Activated T-helper 1 cell treated with anti-CD3 and anti-CD28 coated beads, Interleukin-2, amount 50 U/mL, for 16 hours (primary cell): ENCODE results near the gene GBX1.

ENCODE experiments used
- DNase-seq, 2 donors: peaks; one replicate each; pipeline ENCODE4 v3.0.0-alpha.2; 2020; ENCODE audit warnings: low read depth in 1 of 2, low spot score in 1 of 2

The GBX1 gene

DNA sequence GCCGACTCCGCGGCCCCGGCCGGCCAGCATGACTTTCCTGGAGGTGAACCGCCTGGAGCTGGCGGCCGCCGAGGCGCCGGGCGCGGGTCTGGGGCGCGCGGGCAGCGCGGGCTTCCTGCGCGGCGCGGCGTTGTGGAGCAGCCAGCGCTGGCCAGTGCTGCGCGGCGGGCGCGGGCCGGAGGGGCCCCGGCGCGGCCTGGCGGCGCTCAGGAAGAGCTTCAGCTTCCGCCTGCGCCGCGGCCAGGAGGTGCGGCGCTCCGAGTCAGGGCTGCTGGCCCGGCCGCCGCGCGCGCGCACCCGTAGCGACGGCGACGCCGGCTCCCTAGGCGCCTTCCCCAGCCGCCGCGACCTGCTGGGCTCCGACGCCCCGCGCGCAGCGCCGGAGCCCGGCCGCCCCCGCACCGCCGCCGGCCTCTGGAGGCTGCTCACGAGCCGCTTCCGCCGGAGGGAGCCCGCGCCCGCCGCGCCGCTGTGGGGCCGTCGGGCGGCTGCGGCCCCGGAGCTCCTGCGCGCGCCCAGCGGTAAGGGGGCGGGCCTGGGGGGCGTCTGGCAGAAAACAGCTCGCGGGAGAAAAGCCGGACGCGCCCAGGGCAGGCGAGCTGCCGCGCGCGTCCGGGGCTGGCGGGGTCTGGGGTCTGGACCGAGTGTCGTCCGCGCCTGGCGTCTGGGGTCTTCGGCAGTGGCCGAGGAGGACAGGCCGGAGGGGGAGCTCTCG is 52.2 kb downstream of the GBX1 start:
- no peak for DNase-seq

DNA sequence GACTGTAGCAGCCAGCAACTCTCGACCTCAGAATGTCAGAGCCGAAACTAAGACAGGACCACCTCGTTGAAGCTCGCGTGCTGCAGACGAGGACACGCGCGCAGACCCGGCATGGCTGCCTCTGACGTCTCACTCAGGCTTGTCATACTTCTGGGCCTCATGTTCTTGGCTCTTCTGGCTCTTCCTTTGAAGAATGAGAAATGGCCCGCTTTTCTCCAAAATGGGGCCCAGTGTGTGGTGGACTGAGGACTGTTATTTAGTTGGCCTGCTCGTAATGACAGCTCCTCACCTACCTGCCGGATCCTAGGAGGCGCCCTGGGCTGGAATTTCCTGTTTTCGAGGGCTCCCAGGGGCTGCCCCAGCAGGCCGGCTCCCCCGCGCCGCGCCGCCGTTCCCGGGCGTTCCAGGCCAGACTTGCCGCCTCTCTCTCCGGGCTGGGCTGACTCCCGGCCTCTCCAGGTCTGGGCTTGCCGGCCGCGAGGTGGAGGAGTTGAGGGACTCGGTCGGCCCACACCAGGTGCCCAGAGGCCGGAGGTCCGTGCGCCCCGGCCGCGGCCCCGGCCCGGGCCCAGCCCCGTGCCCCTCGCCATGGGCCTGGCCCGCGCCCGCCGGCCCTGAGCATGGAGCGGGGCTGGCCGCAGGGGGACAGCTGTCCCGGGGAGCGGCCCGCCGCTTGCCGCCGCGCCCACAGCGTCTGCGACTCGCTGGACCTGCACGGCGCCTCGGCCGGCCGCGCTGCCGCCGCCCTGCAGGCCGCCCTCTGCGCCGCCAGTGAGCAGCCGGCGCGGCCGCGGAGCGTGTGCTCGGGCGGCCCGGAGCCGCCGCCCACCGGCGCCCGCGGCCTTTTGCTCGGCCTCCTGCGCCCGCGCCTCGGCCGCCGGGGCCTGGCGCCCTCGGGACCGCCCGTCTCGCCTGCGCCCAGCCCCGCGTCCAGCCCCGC is 53.1 kb downstream of the GBX1 start:
- DNase-seq, result no peak

DNA sequence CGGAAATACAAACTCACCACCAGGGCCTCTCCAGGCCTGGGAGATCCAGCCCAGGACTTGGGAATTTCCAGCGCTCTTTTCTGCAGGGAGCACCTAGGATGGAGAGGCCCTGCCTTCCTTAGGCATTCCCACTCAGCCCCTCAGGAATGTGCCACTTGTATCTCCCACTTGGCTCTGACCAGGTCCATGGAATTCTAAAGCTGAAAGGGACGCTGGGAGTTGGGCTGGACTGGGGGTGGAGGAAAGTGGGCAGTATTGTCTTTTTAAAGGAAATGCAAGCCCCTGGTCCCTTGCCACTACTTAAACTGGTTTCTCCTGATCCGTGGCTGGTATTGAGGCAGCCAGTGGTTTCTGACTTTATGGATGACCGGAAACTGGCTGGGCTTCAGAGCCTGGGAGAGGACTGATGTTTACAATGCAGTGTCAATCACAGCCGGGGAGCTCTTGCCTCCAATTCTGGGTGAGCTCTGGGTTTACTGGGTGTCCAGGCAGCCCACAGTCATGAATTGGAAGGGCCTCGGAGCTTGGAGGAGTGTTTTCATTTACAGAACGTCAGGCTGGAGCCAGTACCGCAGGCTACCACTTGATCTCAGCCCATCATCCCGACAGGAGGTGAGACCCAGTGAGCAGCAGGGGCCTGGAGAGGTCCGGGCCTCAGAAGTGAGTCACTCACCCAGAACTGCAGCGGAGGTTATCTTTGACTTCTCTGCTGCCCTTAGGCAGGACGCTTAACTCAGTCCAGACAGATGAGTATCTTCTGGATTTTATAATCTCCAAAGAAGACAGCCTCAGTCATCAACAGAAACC is 53.9 kb downstream of the GBX1 start:
- DNase-seq, result no peak

DNA sequence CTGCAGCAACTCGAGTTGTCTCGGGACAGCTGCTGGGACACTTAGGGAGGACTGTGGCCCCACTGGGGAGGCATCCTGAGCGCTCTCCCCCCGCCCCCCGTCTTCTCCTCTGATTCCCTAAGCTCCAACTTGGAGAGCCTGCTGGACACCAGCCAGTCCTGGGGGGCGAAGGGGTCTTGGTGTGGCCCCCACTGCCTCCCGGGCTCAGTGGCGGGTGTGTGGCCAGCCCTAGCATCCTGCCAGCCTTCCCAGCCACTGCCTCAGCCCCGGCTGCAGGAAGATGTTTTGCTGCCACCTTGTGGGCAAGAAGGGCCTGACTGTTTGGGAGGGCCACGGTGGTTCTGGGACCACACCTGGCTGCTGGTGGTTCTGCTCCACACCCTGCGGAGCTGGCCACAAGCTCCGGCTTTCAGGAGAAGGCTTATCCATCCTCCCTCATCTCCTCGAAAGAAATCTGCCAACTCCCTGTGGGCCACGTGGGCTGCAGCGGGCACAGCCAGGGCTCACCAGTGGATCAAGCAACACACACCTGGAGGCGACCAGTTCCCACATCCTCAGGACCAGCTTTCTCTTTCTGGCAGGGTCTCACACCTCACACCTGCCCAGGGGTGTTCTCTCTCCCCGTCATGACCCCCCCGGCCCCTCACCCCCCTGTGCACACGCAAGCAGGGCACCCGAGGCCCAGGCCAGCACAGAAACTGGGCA is 56.4 kb downstream of the GBX1 start:
- peak; percentile 54 to 57 for DNase-seq

DNA sequence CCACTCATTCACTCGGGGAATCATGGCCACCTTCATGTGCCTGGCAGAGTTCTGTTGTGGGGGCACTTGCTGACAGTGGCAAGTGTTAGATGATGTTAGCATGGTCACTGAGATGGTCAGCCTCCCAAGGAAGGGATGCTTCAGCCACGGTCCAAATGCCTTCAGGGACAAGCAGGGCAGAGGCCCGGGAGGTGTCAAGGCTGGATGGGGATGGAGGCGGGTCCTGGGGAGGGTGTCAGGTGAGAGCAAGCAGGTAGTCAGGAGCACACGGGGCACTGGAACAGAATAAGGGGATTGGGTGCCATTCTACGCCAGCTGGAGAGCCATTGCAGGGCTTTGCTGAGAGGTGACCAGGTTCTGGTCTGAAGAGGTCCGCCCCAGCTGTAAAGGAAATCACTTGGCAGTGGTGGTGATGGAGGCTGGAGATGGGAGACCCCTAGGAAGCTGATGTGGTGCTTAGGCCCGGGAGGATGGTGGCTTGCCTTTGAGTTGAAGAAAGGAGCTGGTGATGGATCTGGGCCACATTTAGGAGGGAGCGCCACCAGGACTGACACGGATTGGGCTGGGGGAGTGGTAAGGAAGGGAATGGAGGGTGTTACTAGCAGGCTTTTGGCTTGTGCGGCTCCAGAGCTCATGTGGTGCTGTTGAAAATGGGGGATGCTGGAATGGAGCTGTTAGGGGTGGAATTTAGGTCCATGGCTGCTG is 57.1 kb downstream of the GBX1 start:
- DNase-seq, result no peak

DNA sequence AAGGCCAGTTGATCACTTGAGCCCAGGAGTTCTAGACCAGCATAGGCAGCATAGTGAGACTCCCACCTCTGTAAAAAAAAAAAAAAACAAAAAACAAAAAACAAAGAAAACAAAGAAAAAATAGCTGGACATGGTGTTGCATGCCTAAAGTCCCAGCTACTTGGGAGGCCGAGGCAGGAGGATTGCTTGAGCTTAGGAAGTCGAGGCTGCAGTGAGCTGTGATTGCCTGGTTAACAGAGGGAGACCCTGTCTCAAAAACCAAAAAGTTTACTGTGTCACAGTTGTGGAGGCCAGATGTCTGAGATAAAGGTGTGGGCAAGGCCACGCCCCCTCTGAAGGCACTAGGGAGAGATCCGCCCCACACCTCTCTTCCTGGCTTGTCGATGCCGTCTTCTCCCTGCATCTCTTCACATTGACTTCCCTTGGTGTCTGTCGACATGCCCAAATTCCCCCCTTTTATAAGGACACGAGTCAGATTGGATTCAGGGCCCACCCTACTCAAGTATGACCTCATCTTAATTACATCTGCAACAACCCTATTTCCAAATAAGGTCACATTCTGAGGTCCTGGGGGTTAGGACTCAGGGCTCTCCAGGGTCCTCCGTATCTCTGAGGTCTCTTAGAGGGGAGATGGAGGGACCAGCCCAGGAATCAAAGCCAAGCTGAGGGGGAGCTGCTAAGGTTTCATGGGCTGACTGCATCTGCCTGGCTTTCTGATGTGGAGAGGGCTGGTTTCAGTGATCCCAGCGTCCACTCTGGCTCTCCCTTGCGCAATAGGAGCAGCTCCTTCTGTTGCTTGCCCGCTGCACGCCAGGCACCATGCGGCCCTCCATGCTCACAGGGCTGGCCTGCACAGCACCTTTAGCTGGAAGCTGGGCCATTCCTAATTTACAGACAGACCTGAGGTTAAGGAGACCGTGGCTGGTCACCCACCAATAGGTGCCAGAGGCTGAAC is 58.1 kb downstream of the GBX1 start:
- no peak for DNase-seq

DNA sequence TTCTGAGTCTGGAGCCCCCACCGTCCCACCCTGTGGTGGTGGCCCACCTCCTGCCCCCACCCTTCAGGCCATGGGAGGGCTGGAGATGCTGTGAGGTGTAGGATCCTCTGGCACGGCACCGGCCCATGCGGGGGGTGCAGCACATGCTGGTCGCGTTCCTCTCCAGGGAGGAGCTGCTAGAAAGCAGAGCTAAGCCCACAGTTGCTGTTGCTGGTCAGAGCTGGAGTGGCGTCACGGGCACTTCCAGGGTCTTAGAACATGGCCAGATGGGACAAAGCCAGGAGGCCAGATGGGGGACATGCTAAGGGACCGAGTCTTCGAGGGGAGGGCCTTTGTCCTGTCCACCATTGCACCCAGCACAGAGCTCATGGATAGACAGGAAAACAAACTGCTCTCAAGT is 59.6 kb downstream of the GBX1 start:
- no peak for DNase-seq

DNA sequence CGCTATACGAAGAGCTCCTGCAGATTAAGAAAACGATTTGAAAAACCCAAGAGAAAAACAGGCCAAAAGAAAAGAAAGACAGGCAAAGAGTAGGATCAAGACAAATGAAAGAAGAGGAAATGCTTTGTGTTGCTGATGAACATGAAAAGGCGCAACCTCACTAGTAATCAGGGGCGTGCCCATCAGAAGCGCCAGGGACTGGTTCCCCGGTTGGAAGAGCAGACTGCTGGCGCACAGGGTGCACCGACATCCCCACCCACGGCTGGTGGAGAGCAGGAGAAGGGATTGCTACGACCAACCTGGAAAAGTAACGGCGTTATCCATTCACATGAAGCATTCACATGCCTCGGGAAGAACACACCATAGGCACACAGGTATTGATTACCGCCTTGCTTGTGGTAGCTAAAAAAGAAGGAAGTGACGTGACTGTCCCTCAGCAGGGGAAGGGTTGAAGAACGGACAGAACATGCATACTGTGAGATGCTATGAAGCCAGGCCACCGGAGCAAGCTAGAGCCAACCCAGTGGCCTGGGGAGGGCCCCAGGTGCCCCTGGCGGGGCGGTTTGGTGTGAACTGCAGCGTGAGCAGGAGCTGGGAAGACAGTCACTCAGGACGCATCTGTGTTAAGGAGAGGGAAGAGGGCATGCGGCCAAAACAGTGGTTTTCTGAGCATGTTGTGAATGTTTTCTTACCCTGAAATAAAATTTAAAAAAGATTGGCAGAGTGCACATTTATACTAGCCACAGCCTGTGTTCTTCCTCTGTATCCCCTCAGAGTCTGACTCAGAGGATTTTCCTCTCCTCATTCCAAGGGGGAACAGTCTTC is 62.9 kb downstream of the GBX1 start:
- DNase-seq, result no peak

DNA sequence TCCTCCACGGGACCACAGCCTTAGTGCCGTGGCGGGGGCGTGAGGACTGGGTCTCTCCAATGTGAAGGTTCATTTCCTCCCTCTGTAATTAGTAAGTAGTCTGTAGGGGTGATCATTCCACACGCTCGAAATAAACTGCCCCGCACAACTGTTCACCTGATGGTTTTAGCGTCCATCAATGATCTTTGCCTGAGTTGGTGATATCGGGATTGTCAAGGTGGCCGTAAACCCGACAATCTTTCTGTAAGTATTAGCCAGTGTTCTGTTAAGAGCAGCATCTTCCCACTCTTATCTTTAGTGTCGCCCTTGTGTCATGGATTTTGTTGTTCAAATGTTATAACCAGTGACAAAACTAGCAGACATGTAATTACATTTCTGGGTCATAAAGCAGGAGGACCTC is 63.5 kb downstream of the GBX1 start:
- DNase-seq, result no peak

DNA sequence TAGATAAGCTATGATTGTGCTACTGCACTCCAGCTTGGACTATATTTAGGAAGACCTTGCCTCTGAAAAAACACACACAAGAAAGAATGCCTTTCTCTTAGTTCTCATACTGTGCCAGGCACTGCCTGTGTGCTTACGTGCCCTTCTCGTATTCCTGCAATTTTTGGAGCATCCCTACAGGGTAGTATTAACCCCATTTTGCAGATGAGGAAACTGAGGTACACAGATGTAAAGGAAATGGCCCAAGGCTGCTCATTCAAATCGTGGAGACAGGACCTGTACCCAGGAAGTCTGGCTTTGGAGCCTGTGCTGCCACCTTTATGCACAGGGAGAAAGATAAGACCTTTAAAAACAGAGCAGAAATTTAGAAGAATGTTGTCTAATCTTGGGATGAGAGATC is 64.5 kb downstream of the GBX1 start:
- no peak for DNase-seq

DNA sequence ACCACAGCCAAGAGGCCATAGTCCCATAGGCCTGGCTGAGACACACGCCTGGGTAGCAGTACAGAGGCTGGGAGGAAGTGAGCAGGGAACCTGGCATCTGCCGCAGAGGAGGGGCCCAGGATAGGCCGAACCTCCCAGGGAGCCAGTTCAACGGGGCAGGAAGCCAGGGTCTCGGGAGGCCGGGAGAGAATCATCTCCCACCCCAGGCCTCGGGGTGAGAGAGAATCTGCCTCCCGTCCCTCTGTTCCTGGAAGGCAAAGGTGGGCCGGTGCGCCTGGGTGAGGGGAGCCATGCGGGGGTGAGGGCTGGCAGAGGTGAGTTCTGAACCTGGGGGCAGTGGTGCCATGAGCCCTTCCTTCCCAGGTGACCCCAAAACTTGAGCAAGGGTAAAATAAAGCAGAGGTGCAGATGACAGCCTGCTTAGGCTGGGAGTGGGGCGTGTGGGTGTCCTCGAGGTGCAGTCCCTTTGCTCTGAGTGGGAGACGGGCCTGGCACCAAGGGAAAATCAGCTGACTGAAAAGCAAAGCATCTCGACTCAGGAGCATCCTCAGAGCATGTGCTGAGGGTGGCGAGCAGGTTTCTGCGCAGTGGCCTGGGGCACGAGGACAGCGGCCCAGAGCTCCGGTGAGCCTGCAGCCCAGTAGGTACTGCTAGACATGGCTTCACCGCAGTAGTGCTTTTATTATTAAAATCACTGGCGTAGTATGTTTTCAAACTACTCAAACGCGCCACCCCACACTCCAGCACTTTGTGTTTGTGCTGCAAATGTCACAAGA is 65.7 kb downstream of the GBX1 start:
- no peak for DNase-seq

DNA sequence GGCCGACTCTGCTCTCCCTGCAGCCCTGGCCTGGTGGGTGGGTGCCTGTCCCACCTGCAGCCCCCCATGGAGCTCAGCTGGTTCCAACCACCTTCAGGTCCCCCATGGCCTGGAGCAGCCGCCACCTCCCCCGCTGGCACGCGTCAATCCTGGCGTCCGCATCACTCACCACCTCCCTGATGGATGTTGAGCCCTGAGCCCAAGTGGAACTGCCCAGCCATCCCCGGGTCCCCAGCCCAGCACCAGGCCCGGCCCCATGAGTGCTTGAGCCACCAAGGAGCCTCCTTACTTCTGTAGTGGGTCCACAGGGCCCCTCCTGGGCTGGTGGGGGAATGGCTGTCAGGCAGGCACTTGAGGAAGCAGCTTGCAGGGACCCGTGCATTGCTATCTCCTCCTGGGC is 66.6 kb downstream of the GBX1 start:
- DNase-seq, result no peak

DNA sequence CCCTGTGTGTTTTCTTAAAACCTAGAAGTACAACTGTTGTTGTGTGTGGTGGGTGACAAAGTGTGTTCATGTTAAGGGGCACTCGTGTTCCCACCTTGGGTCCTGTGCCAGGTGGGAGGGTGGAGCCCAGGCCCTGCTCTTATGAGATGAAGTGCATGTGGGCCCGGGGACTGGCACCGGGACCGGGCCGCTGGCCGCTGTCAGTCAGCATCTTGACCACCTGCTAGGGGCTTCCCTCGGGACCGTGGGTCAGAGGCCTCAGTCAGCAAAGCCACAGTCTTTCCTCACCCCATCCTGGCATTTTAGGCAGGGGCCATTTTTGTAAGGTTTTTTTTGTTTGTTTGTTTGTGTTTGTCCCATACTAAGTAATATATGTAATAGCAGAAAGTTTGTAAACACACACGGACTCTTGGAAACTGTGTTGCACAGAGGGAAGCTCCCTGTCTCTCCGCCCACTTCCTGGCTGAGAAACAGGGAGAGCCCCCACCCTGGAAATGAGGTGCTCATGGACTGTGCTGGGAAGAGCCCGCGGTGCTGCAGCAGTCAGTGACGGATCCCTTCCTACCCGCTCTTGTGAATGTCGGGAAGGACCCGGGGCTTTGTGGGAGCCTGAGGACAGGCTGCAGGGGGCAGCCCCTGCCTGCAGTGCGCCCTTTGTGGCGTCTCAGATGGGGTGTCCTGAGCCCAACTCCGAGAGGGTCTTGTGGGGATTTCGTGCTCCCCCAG is 67.8 kb downstream of the GBX1 start:
- DNase-seq, result no peak
